SU-DHL-6 (cell line): Measurements from ENCODE around the gene ITPR2.
A peak's percentile ranks its signal among the peaks of the same experiment; 100 is the strongest.

ENCODE experiments used
- H2AFZ ChIP-seq: fragments of 200-600 bp; sonication (generic); 2 replicates; pipeline ENCODE4 v1.6.1; 2014; ENCODE audit warnings: low read depth, mild to moderate bottlenecking, moderate library complexity, mixed read lengths, antibody characterized with exemption, low read length; ENCODE audit not compliant: severe bottlenecking
- H3F3A ChIP-seq: fragments of 200-600 bp; shearing (Covaris generic); 2 replicates; pipeline ENCODE4 v1.6.0; 2016; ENCODE audit warnings: antibody characterized with exemption, mild to moderate bottlenecking; ENCODE audit not compliant: insufficient read depth
- H3K27ac ChIP-seq: fragments of 200-600 bp; sonication (generic); 2 replicates; pipeline ENCODE4 v1.5.1; 2016; ENCODE audit warnings: low read depth, mild to moderate bottlenecking, low read length, moderate library complexity, mixed read lengths
- H3K27me3 ChIP-seq: fragments of 200-600 bp; sonication (generic), shearing (Covaris generic); 2 replicates; pipeline ENCODE4 v1.6.0; 2014; ENCODE audit warnings: mild to moderate bottlenecking, low read length
- H3K36me3 ChIP-seq: fragments of 200-600 bp; sonication (generic); 2 replicates; pipeline ENCODE4 v1.6.1; 2014; ENCODE audit warnings: mild to moderate bottlenecking, low read length, mixed read lengths
- H3K4me2 ChIP-seq: fragments of 300-600, 200-600 bp; shearing (Covaris generic), sonication (generic); 2 replicates; pipeline ENCODE4 v1.6.0; 2014; ENCODE audit warnings: low read length, low read depth, mild to moderate bottlenecking; ENCODE audit not compliant: poor library complexity, severe bottlenecking
- H3K4me3 ChIP-seq: fragments of 200-600 bp; sonication (generic); 2 replicates; pipeline ENCODE4 v1.5.1; 2014; ENCODE audit warnings: antibody characterized with exemption, low read length, mild to moderate bottlenecking, mixed read lengths; ENCODE audit not compliant: insufficient read depth, poor library complexity, severe bottlenecking
- H3K79me2 ChIP-seq: fragments of 200-600 bp; sonication (generic); 2 replicates; pipeline ENCODE4 v1.6.1; 2014; ENCODE audit warnings: mild to moderate bottlenecking, low read length, moderate library complexity; ENCODE audit not compliant: insufficient read depth
- H3K9ac ChIP-seq: fragments of 200-600 bp; sonication (generic); 2 replicates; pipeline ENCODE4 v1.7.0; 2014; ENCODE audit warnings: mild to moderate bottlenecking, low read length
- H3K9me2 ChIP-seq: fragments of 200-600 bp; sonication (generic); replicated peaks from 2 replicates; pipeline ENCODE4 v1.6.1; 2014; ENCODE audit warnings: low read length; ENCODE audit not compliant: insufficient read depth
- H3K9me3 ChIP-seq: fragments of 200-600 bp; sonication (generic); 2 replicates; pipeline ENCODE4 v1.6.1; 2014; ENCODE audit warnings: low read length, mixed read lengths; ENCODE audit not compliant: insufficient read depth
- H4K20me1 ChIP-seq: fragments of 200-600 bp; sonication (generic); 2 replicates; pipeline ENCODE4 v1.6.1; 2014; ENCODE audit warnings: low read depth, mild to moderate bottlenecking, antibody characterized with exemption, low read length, moderate library complexity, mixed read lengths
- CTCF ChIP-seq: fragments of 200-600 bp; sonication (generic); IDR thresholded peaks from one replicate; pipeline ENCODE4 v1.5.1; 2017; ENCODE audit warnings: antibody characterized with exemption, mild to moderate bottlenecking, low read length, moderate library complexity; ENCODE audit not compliant: insufficient read depth, poor library complexity, severe bottlenecking
- EZH2phosphoT487 ChIP-seq: fragments of 200-600 bp; sonication (generic), shearing (Covaris generic); conservative IDR thresholded peaks from 2 replicates; pipeline ENCODE4 v1.6.1; 2018; ENCODE audit warnings: mild to moderate bottlenecking, antibody characterized with exemption, low read length, moderate library complexity, mixed read lengths

ITPR2 gene

GRCh38 chr12:26651566-26652188 is 181.3 kb downstream of the ITPR2 start:
- Histone ChIP-seq H2AFZ (no peak overlapping the region), H3K36me3 (no peaks in the 10 kb centered on the region)
- TF ChIP-seq CTCF, result peak; percentile 70
- TF ChIP-seq EZH2phosphoT487, result no peak

GRCh38 chr12:26651036-26651435 is 182.0 kb downstream of the ITPR2 start:
- Histone ChIP-seq H3K9ac (no peak overlapping the region), H4K20me1 (no peaks in the 10 kb centered on the region), H2AFZ (no peak overlapping the region), H3K36me3 (no peaks in the 10 kb centered on the region), H3K4me2 (no peak overlapping the region), H3K9me3 (no peaks in the 10 kb centered on the region), H3K9me2 (no peaks in the 10 kb centered on the region), H3K27ac (no peak overlapping the region), H3K4me3 (no peak overlapping the region), H3K27me3 (no peaks in the 10 kb centered on the region), H3K79me2 (no peaks in the 10 kb centered on the region), H3F3A (no peaks in the 10 kb centered on the region)
- TF ChIP-seq EZH2phosphoT487 (no peak), CTCF (no peak)

More at GRCh38 chr12:26651566-26652188, 181.3 kb downstream of the ITPR2 start:
- H3K9ac ChIP-seq, result no peak overlapping the region
- no peaks in the 10 kb centered on the region for H4K20me1 ChIP-seq
- no peak overlapping the region for H3K27ac ChIP-seq
- no peaks in the 10 kb centered on the region for H3K9me2 ChIP-seq
- H3K9me3 ChIP-seq, result no peaks in the 10 kb centered on the region
- no peaks in the 10 kb centered on the region for H3K79me2 ChIP-seq
- no peaks in the 10 kb centered on the region for H3F3A ChIP-seq
- H3K27me3 ChIP-seq, result no peaks in the 10 kb centered on the region
- no peak overlapping the region for H3K4me3 ChIP-seq
- H3K4me2 ChIP-seq, result no peak overlapping the region

GRCh38 chr12:26648999-26649398 is 184.0 kb downstream of the ITPR2 start:
- H3K9me3 ChIP-seq, result no peaks in the 10 kb centered on the region
- no peak overlapping the region for H3K4me2 ChIP-seq
- H2AFZ ChIP-seq, result no peak overlapping the region
- H3K27me3 ChIP-seq, result no peaks in the 10 kb centered on the region
- no peak overlapping the region for H3K4me3 ChIP-seq
- no peak for TF ChIP-seq EZH2phosphoT487
- no peak for TF ChIP-seq CTCF
- H3K36me3 ChIP-seq, result no peaks in the 10 kb centered on the region
- no peak overlapping the region for H3K27ac ChIP-seq
- no peaks in the 10 kb centered on the region for H3F3A ChIP-seq
- no peaks in the 10 kb centered on the region for H4K20me1 ChIP-seq
- H3K79me2 ChIP-seq, result no peaks in the 10 kb centered on the region
- no peaks in the 10 kb centered on the region for H3K9me2 ChIP-seq
- H3K9ac ChIP-seq, result no peak overlapping the region
